BLaER1 treated with 17β-estradiol and CSF1 and Interleukin-3, amounts not matched to agents 10 nM and 100 nM (cell line): ENCODE results near the gene INTS11.

Experiments
- H3K27ac ChIP-seq, 11 experiments: shearing (Covaris generic); formaldehyde crosslinking; 2 replicates each; pipeline ENCODE4 v1.8.1; 2022
- H3K27me3 ChIP-seq, 11 experiments: shearing (Covaris generic); formaldehyde crosslinking; 2 replicates each; pipeline ENCODE4 v1.8.1; 2022
- H3K36me3 ChIP-seq, 11 experiments: shearing (Covaris generic); formaldehyde crosslinking; 2 replicates each; pipeline ENCODE4 v1.8.1; 2022
- H3K4me1 ChIP-seq, 10 experiments: shearing (Covaris generic); formaldehyde crosslinking; 2 replicates each; pipeline ENCODE4 v1.8.1; 2022
- H3K4me2 ChIP-seq, 11 experiments: shearing (Covaris generic); formaldehyde crosslinking; 2 replicates each; pipeline ENCODE4 v1.8.1; 2022
- H3K4me3 ChIP-seq, 10 experiments: shearing (Covaris generic); formaldehyde crosslinking; 2 replicates each; pipeline ENCODE4 v1.8.1; 2022
- H3K9ac ChIP-seq, 11 experiments: shearing (Covaris generic); formaldehyde crosslinking; 2 replicates each; pipeline ENCODE4 v1.8.1; 2022
- H3K9me3 ChIP-seq, 11 experiments: shearing (Covaris generic); formaldehyde crosslinking; replicated peaks in 1 of 11; 2 replicates each; pipeline ENCODE4 v1.8.1; 2022
- H4K20me1 ChIP-seq, 11 experiments: shearing (Covaris generic); formaldehyde crosslinking; 2 replicates each; pipeline ENCODE4 v1.8.1; 2022
- Cebpa-rat ChIP-seq, 11 experiments: shearing (Covaris generic); IDR thresholded peaks; 2 replicates each; pipeline ENCODE4 v1.8.1; 2022

INTS11 gene

DNA sequence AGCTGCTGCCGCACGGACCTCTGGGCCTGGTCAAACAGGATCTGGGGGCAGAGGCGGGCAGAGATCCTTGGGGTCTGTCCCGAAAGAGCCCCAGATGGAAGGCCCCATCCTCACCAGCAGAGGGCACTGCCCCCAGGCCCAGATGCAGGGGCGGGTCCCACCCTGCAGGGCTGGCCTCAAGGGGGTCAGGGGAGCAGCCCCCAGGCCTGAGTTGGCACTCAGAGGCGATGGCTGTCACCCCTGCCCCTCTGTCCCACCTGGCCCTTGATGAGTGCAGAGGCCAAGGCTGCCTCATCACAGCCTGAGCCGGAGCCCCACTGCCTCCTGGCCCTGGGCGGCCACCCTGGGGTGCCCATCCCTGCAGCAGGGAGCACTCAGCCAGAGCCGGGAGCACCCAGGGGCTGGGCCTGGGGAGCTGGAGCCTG is 22.4 kb downstream of the INTS11 start:
- Histone ChIP-seq H3K9ac (no peak overlapping the region), H4K20me1 (peaks cover 25 to 94% (median 84%) of the 10 kb centered on the region in 11 experiments; a peak in 21 of 22 replicates), H3K36me3 (peaks cover 0 to 6% (median 4%) of the 10 kb centered on the region in 11 experiments; a peak in 5 of 22 replicates), H3K4me3 (no peak overlapping the region), H3K4me2 (no peak overlapping the region), H3K27ac (no peak overlapping the region), H3K27me3 (no peaks in the 10 kb centered on the region), H3K9me3 (no peaks in the 10 kb centered on the region), H3K4me1 (peaks cover 48 to 64% (median 56%) of the 10 kb centered on the region in 10 experiments)
- TF ChIP-seq Cebpa-rat (IDR thresholded peaks at IDR 0.05) = no peak

DNA sequence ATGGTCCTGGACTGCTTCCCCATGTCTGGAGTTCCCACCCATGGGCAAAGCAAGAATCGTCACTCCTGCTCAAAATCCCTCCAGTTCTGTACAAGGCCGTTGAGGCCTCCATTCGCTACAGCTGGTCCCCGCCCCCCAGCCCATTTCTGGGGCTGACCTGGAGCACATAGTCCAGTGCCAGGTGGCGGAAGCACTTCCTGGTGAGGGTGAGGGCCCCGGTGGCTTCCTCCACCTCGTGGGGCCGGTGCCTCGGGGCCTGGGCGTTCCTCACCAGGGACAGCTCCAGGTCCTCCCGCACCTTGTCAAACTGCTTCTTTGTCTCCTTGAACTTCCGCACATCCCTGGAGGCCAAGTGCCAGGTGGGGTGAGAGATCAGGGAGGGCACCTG is 24.1 kb downstream of the INTS11 start:
- Histone ChIP-seq H3K9ac (no peak overlapping the region), H3K4me1 (peaks cover 31 to 48% (median 39%) of the 10 kb centered on the region in 10 experiments), H3K9me3 (no peaks in the 10 kb centered on the region), H3K4me2 (no peak overlapping the region), H4K20me1 (peaks cover 25 to 93% (median 67%) of the 10 kb centered on the region in 11 experiments; a peak in 21 of 22 replicates), H3K27ac (no peak overlapping the region), H3K36me3 (peaks cover 0 to 22% (median 6%) of the 10 kb centered on the region in 11 experiments; a peak in 8 of 22 replicates), H3K4me3 (no peak overlapping the region), H3K27me3 (no peaks in the 10 kb centered on the region)
- no peak for TF ChIP-seq Cebpa-rat (IDR thresholded peaks at IDR 0.05)

DNA sequence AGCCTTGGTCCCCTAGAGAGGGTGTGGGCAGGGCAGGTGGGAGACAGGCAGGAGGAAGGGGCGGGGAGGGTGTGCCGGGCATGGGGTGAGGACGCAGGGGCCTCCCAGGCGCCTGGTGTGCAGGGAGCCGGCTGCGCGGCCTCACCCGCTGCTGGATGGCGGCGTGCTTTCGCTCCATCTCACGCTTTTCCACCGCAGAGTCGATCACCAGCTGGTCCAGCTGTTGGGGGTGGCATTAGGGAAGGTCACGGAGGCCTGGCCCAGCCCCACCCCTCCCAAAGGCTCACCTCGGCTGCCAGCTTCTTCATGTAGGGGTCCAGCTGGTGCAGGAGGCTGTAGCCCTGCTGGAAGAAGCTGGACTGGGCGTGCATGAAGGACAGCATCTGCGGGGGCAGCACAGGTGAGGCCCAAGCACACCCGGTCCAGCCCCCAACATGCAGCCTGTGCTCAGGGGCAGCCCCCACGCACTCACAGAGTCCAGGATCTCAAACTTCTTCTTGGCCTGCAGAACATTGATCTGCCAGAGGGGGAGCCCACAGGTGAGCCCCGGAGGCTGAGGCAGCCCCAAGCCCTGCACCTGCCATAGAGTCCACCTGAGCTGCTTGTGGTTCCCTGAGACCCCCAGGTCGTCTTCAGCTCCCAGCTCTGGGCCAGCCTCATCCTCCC is 24.6 kb downstream of the INTS11 start:
- Histone ChIP-seq H4K20me1 (peaks cover 25 to 93% (median 62%) of the 10 kb centered on the region in 11 experiments; a peak in 21 of 22 replicates), H3K27me3 (no peaks in the 10 kb centered on the region), H3K9ac (no peak overlapping the region), H3K4me1 (peaks cover 26 to 42% (median 34%) of the 10 kb centered on the region in 10 experiments), H3K27ac (no peak overlapping the region), H3K4me3 (no peak overlapping the region), H3K36me3 (peaks cover 0 to 27% (median 8%) of the 10 kb centered on the region in 11 experiments; a peak in 8 of 22 replicates), H3K9me3 (no peaks in the 10 kb centered on the region), H3K4me2 (peak overlapping the region in 9 of 11 experiments; percentile 46 to 76 (median 68); a peak in 12 of 22 replicates)
- no peak for TF ChIP-seq Cebpa-rat (IDR thresholded peaks at IDR 0.05)

DNA sequence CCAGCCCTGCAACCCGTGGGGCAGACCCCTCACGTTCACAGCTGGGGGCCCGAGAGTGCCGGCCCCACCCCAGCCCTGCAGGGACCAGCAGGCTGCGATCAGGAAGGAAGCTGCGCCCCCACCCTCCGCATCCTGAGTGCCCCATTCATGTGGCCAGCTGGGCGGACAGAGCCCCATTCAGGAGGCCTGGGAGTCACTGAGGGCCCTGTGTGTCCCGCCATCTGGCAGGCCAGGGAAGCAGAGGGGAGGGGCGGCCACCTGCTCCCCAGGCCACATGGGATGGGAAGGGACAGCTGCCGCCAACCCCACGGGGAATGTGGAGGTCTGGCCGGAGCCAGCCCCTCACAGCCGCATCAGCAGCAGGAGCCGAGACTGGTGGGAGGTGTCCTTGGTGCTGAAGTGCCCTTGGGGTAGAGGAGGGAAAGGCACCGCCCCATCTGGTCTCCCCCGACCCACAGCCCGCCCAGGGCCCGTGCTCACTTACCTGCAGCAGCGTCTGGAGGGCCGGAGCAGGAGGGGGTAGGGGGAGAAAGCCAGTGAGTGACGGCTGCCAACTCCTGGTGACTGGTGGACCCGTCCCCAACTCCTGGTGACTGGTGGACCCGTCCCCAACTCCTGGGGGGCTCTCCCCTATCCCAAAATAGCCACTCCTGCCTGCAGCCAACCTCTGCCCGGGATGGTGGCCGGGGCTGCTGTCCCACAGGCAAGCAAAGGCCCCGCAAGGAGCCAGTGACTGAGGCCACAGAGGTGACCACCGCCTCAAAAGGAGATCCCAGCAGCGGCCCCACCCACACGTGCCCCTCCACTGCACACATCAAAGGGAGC is 25.4 kb downstream of the INTS11 start:
- H4K20me1 ChIP-seq = peaks cover 25 to 93% (median 54%) of the 10 kb centered on the region in 11 experiments; a peak in 21 of 22 replicates
- peak overlapping the region; percentile 21 to 76 (median 68); a peak in 18 of 22 replicates for H3K4me2 ChIP-seq
- H3K9ac ChIP-seq = no peak overlapping the region
- peaks cover 18 to 35% (median 26%) of the 10 kb centered on the region in 10 experiments for H3K4me1 ChIP-seq
- H3K27me3 ChIP-seq = no peaks in the 10 kb centered on the region
- no peak overlapping the region for H3K27ac ChIP-seq
- H3K9me3 ChIP-seq = no peaks in the 10 kb centered on the region
- peaks cover 0 to 35% (median 10%) of the 10 kb centered on the region in 11 experiments; a peak in 10 of 22 replicates for H3K36me3 ChIP-seq
- TF ChIP-seq Cebpa-rat (IDR thresholded peaks at IDR 0.05) = no peak
- H3K4me3 ChIP-seq = no peak overlapping the region

DNA sequence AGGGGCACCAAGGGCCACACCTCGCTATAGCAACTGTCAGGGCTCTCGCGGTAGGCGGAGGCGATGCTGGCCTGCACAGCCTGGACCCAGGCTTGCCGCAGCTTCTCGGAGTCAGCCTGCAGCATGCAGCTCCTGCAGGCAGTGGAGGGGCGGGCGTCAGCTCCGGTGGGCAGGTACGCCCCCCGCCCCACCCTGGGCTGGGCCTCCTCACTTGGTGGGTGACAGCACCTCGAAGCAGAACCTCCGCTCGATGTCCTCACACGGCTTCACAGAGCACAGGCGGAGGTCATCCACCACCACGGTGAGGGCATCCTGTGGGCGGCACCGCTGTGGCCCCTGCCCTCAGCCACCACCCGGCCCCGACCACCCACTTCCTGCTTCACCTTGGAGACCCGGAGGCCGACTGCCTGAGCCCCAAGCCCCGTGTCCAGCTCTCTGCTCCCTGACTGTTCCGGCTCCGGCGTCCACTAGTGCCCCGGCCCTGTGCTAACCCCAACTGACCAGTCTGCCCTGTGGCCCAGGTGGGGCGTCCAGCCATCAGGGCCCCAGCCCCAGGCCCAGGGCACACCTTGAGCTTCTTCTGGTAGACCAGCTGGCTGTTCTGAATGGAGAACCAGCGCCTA is 26.5 kb downstream of the INTS11 start:
- Histone ChIP-seq H4K20me1 (peaks cover 25 to 89% (median 45%) of the 10 kb centered on the region in 11 experiments; a peak in 21 of 22 replicates), H3K27ac (no peak overlapping the region)
- TF ChIP-seq Cebpa-rat (IDR thresholded peaks at IDR 0.05) = no peak

DNA sequence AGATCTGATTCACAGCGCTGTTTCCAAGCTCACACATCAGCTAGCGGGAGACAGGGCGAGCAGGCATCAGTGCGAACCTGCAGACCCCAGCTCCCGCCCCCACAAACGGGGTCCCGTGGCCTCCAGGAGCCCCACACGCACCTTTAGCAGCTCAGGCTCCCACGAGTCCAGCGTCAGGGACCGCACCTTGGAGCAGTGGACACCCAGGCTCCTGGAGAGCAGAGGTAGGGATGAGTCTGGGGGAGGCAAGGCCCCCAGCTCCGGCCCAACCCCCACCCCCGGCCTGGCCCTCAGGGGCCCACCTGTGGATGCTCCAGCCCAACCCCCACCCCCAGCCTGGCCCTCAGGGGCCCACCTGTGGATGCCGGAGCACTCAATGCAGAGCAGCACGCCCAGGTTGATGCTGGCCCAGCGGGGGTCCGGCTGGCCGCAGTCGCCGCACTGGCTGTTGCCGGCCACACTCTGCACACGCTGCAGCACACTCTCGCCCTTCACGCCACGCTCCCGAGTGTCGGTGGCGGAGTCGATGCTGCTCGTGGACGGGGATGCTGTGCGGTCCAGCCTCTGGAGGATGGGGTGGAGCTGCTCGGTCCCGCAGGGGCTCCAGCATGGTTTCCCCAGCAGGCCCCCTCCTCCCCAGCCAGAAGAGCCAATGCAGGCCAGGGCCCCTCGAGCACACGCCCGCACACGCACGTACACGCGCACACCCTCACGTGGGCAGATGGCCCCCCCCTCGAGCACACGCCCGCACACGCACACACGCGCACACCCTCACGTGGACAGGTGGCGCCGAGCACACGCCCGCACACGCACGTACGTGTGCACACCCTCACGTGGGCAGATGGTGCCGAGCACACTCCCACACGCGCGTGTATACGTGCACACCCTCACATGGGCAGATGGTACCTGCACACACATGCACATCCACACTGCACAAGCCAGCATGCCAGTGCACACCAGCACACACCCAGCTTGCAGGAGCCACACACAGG is 28.1 kb downstream of the INTS11 start:
- Histone ChIP-seq H3K9me3 (no peaks in the 10 kb centered on the region), H3K36me3 (peaks cover 0 to 42% (median 15%) of the 10 kb centered on the region in 11 experiments; a peak in 10 of 22 replicates), H3K4me1 (peaks cover 7 to 31% (median 25%) of the 10 kb centered on the region in 10 experiments; a peak in 18 of 20 replicates), H4K20me1 (peaks cover 16 to 89% (median 47%) of the 10 kb centered on the region in 11 experiments; a peak in 21 of 22 replicates), H3K27ac (no peak overlapping the region), H3K4me3 (no peak overlapping the region), H3K27me3 (no peaks in the 10 kb centered on the region), H3K9ac (no peak overlapping the region), H3K4me2 (no peak overlapping the region)
- TF ChIP-seq Cebpa-rat (IDR thresholded peaks at IDR 0.05) = no peak

More for the DNA sequence above, 26.5 kb downstream of the INTS11 start:
- peaks cover 0 to 42% (median 15%) of the 10 kb centered on the region in 11 experiments; a peak in 10 of 22 replicates for H3K36me3 ChIP-seq
- H3K4me2 ChIP-seq = no peak overlapping the region
- H3K4me1 ChIP-seq = peaks cover 7 to 23% (median 17%) of the 10 kb centered on the region in 10 experiments; a peak in 19 of 20 replicates
- H3K9me3 ChIP-seq = no peaks in the 10 kb centered on the region
- no peak overlapping the region for H3K9ac ChIP-seq
- no peaks in the 10 kb centered on the region for H3K27me3 ChIP-seq
- H3K4me3 ChIP-seq = no peak overlapping the region

DNA sequence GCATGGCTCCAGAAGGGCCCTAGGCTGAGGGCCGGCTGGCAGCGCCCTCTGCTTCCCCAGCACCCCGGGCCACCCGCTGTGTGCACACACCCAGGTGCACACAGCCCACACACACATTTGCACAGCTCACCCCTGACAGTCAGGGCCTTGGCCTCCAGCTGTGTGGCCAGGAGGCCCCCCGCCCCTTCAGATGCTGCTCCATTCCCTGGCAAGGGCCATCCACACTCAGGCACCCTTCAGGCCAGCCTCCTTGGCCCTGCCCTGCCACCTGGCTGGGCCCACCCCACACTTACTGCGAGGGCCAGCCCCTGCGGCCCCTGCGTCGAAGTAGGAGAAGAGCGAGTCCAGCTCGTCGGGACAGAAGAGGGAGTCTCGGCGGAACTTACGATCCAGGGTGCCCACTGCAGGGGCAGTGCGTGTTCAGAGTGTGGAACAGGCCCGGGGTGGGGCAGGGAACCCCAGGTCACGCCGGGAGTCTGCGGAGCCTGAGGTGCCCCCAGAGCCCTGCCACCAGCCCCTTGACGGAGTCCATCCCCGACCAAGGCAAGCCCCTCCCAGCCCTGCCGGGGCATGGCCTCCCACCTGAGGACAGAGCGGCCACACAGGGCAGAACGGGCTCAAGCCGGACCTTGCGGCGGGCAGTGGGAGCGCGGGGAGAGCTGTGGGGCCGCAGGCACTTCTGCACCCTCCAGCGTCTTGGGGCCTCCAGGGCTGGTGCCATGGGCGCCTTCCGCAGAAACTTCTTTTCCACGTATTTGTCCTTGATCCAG is 29.1 kb downstream of the INTS11 start:
- Histone ChIP-seq H3K4me2 (no peak overlapping the region), H3K4me1 (peaks cover 7 to 39% (median 29%) of the 10 kb centered on the region in 10 experiments; a peak in 18 of 20 replicates), H3K27me3 (no peaks in the 10 kb centered on the region), H3K27ac (no peak overlapping the region), H3K36me3 (peaks cover 0 to 42% (median 15%) of the 10 kb centered on the region in 11 experiments; a peak in 10 of 22 replicates), H3K9me3 (no peaks in the 10 kb centered on the region), H3K9ac (no peak overlapping the region), H3K4me3 (no peak overlapping the region), H4K20me1 (peaks cover 16 to 89% (median 40%) of the 10 kb centered on the region in 11 experiments; a peak in 21 of 22 replicates)
- TF ChIP-seq Cebpa-rat (IDR thresholded peaks at IDR 0.05) = no peak
